ENCODE measurements around the gene ODC1.

ODC1 gene

GRCh38 chr2:10433264-10433946 is 14.7 kb downstream of the ODC1 start:
- DNase-seq = no peak

- DNase-seq = peak; percentile 22
Measured at GRCh38 chr2:10432311-10433181, 15.6 kb downstream of the ODC1 start.

GRCh38 chr2:10431797-10432196 is 16.3 kb downstream of the ODC1 start:
- DNase-seq = no peak

- no peak for DNase-seq
Measured at GRCh38 chr2:10430886-10431622, 17.1 kb downstream of the ODC1 start.

GRCh38 chr2:10428924-10429323 is 19.2 kb downstream of the ODC1 start:
- DNase-seq = no peak

- no peak for DNase-seq
Measured at GRCh38 chr2:10428355-10428754, 19.8 kb downstream of the ODC1 start.

- no peak for DNase-seq
Measured at GRCh38 chr2:10427618-10427949, 20.5 kb downstream of the ODC1 start.

GRCh38 chr2:10426726-10427617 is 21.2 kb downstream of the ODC1 start:
- no peak for DNase-seq

GRCh38 chr2:10425699-10426098 is 22.4 kb downstream of the ODC1 start:
- no peak for DNase-seq

GRCh38 chr2:10424916-10425505 is 23.1 kb downstream of the ODC1 start:
- DNase-seq = no peak

GRCh38 chr2:10424051-10424450 is 24.1 kb downstream of the ODC1 start:
- DNase-seq = no peak

GRCh38 chr2:10423400-10423774 is 24.7 kb downstream of the ODC1 start:
- no peak for DNase-seq

- no peak for DNase-seq
Measured at GRCh38 chr2:10422732-10423399, 25.3 kb downstream of the ODC1 start.

- no peak for DNase-seq
Measured at GRCh38 chr2:10422251-10422650, 25.9 kb downstream of the ODC1 start.

- DNase-seq = no peak
Measured at GRCh38 chr2:10419553-10420257, 28.4 kb downstream of the ODC1 start.

- DNase-seq = no peak
Measured at GRCh38 chr2:10417551-10418335, 30.4 kb downstream of the ODC1 start.

- no peak for DNase-seq
Measured at GRCh38 chr2:10415640-10416039, 32.5 kb downstream of the ODC1 start.

- DNase-seq = no peak
Measured at GRCh38 chr2:10415048-10415447, 33.1 kb downstream of the ODC1 start.

- peak; percentile 97 for DNase-seq
Measured at GRCh38 chr2:10414591-10414990, 33.5 kb downstream of the ODC1 start.

- DNase-seq = no peak
Measured at GRCh38 chr2:10413991-10414451, 34.1 kb downstream of the ODC1 start.
